Mucosa of descending colon (tissue), 3 donors: ENCODE data around the gene SLIT3. TPM values are rescaled to one million over a fixed set of nuclear protein-coding genes. Genes with fewer than 3 reads are reported as not detected.
"Not testable (repeated sequence)": the region's sequence is repeated elsewhere in the genome, so short reads cannot be mapped to it uniquely, and the experiment has no call there.

Experiments
- ATAC-seq: fragments of 200-7000 bp; cut with Tn5 transposase; one replicate; pipeline ENCODE4 v1.9.1; 2020; ENCODE audit warnings: mild to moderate bottlenecking, moderate library complexity
- DNase-seq, 3 donors: peaks; one replicate each; pipeline ENCODE4 v3.0.0-alpha.2; 2020
- H3K36me3 ChIP-seq: fragments of 200-600 bp; one replicate; pipeline ENCODE4 v1.8.0; 2021; ENCODE audit warnings: low read depth, mild to moderate bottlenecking
- H3K4me1 ChIP-seq: fragments of 200-600 bp; one replicate; pipeline ENCODE4 v1.8.0; 2021; ENCODE audit warnings: low read depth, mild to moderate bottlenecking
- H3K4me3 ChIP-seq: fragments of 200-600 bp; one replicate; pipeline ENCODE4 v1.8.0; 2021; ENCODE audit warnings: mild to moderate bottlenecking
- H3K9me3 ChIP-seq: fragments of 200-600 bp; one replicate; pipeline ENCODE4 v1.8.0; 2021; ENCODE audit warnings: mild to moderate bottlenecking
- intact Hi-C, 2 donors: fragments of 100-400 bp; cut with DNase I in 1 of 2; cut with micrococcal nuclease in 1 of 2; formaldehyde crosslinking; loops; one replicate each; pipeline versions ENCODE4 v1.11.0 to v1.11.1; 2022; cut with DNase I, micrococcal nuclease
- total RNA-seq, 3 donors: library from RNA; stranded (reverse); fragmentation: NEBNext Ultra II Directional in 2 of 3; extraction: Animal tissue kit (Norgen Biotek cat#: 25700) in 2 of 3; gene quantifications; one replicate each; pipeline versions ENCODE4 v1.2.1 to v1.2.4, GENCODE V29; 2021 to 2023
- TF ChIP-seq, protein P1 (sequence below): fragments of 200-600 bp; IDR thresholded peaks from one replicate; pipeline ENCODE4 v1.8.0; 2022; ENCODE audit warnings: antibody characterized with exemption, mild to moderate bottlenecking
- donor health status: DM: no; HTN: no; CAD: no; lungs with moderate emphysema.
- donor health status: DM: no; HTN: no; CAD: no.
- donor health status: DM: no; HTN: yes; CAD: no.

Gene SLIT3
- total RNA-seq, 3 donors from 2014 or later = 4.2 to 25.5 (median 16.1) TPM

DNA sequence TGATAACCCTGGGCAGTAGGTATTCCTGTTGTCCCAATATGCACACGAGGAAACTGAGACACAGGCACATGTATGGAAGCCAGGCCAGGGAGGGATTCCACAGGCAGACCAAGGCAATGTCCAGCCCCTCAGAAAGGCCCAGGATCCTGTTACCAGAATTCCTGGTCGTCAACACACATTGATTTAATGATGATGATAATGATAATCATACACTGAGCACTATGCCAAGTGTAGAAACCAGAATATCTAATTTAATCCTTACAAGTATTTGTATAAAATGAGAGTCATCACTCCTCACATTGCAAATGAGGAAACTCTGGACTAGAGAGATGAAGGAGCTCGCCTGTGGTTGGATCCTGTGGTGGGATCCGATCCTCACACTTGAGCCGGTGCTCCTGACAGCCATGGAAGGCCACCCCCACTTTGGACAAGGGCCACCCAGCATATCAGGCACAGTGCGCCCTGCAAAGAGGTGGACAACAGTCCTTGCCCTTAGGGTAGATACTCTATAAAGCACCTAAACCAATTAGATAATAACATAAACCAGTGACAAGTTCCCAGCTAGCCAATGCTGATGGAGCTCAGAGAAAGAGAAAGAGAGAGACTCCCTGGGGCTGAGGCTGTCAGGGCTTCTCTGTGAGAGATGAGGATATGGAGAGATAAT lies 185.3 kb downstream of the SLIT3 start:
- no peaks in the 10 kb centered on the region for H3K4me1 ChIP-seq
- no peak overlapping the region for H3K4me3 ChIP-seq
- no peak for DNase-seq
- no peak for ATAC-seq
- TF ChIP-seq, protein P1, sequence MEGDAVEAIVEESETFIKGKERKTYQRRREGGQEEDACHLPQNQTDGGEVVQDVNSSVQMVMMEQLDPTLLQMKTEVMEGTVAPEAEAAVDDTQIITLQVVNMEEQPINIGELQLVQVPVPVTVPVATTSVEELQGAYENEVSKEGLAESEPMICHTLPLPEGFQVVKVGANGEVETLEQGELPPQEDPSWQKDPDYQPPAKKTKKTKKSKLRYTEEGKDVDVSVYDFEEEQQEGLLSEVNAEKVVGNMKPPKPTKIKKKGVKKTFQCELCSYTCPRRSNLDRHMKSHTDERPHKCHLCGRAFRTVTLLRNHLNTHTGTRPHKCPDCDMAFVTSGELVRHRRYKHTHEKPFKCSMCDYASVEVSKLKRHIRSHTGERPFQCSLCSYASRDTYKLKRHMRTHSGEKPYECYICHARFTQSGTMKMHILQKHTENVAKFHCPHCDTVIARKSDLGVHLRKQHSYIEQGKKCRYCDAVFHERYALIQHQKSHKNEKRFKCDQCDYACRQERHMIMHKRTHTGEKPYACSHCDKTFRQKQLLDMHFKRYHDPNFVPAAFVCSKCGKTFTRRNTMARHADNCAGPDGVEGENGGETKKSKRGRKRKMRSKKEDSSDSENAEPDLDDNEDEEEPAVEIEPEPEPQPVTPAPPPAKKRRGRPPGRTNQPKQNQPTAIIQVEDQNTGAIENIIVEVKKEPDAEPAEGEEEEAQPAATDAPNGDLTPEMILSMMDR = no peak
- intact Hi-C loops = no loop called here
- no peaks in the 10 kb centered on the region for H3K36me3 ChIP-seq
- H3K9me3 ChIP-seq = no peaks in the 10 kb centered on the region

DNA sequence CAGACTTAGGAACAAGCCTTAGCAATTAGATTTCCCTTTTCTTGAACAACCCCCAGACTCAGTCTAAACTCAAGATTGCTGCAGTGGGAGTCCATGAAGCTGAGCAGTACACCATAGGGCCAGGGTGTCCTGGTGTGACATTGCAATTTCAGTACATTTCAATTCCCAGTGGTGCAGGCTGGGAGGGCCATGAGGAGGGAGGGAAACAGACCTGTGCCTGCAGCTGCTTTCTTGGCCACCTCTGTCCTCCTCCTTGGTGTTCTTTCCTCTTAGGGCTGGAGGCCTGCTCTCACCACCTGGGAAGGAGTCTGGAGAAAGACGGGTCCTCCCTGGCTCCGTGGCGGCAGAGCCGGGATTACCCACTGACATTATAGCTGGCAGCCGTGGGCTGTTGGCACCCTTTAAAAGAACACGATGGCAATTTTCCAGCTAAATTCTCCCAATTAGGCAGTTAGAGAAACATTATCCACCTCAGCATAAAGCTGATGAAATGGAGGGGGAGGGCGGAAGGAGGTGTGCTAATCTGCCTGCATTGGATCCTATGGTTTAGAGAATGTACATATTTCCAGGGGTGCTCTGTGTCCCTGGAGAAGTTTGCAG lies 186.4 kb downstream of the SLIT3 start:
- TF ChIP-seq, protein P1 = no peak
- no peak for DNase-seq
- Histone ChIP-seq H3K36me3 (no peaks in the 10 kb centered on the region), H3K9me3 (no peaks in the 10 kb centered on the region), H3K4me3 (no peak overlapping the region), H3K4me1 (no peaks in the 10 kb centered on the region)
- no peak for ATAC-seq
- intact Hi-C loops = no loop called here

DNA sequence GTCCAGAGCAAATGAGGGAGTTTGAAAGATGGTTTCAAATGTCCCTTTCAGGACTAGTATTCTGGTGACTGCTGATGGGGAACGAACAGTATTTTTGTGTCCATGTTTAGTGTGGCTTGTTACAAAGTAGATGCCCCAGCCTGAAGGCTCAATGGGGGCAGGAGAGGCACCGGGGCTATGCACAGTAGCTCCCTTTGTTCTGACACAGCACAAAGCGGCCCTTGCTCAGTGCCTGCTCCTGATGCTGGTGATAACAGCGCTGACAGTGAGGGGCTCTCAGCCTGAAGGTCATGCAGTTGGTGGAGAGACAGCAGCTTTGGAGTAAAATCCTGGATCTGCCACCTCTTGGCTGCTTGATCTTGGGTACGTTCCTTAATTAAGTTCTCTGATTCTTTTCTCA lies 188.9 kb downstream of the SLIT3 start:
- intact Hi-C loops = no loop called here
- H3K36me3 ChIP-seq = no peaks in the 10 kb centered on the region
- no peaks in the 10 kb centered on the region for H3K4me1 ChIP-seq
- no peak for DNase-seq
- ATAC-seq = no peak
- TF ChIP-seq, protein P1 = no peak
- no peaks in the 10 kb centered on the region for H3K9me3 ChIP-seq
- no peak overlapping the region for H3K4me3 ChIP-seq

DNA sequence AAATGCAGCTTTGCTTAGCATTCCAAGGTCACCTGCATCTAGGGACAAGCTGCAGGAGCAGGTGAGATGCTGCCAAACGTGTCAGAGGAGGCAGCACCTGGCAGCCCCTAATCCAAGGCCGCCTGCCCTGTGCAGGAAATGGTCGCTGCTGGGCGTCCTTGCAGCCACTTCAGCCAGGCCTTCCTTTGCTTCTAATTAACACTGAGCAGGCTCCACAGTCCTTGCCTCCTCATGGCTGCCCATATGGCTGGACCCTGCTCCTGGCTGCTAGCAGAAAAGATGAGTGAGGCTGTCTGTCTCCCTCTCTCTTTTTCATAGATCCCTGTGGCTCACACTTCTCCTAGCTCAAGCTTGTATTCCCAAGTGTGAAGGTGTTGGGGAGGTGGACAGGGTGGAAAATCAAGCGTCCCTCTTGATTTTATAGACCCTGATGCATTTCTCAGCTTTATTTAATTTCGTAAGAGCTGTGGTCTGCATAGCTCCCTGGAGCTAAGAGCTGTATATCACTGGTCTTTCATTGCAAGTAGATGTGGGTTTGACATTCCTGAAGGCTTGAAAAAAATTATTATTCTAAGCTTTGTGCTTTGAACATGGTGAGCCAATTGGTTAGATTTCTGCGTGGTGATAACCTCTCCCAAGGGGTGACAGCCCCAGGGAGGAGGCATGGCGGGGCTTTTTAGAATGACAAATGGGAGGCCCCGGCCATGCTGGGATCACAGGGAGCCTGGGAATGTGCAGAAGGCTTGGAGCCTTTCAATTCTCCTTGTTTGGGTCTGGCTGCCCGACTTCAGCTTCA lies 193.8 kb downstream of the SLIT3 start:
- intact Hi-C loops = no loop called here
- DNase-seq (no peak), ATAC-seq (no peak)

DNA sequence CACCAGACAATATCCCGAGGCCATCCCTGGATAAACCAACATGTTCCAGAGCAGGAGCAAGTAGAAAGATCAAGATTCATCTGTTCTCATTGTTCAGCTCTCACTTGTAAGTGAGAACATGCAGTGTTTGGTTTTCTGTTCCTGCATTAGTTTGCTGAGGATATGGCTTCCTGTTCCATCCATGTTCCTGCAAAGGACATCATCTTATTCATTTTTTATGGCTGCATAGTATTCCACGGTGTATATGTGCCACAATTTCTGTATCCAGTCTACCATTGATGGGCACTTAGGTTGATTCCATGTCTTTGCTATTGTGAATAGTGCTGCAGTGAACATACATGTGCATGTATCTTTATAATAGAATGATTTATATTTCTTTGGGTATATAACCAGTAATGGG lies 195.4 kb downstream of the SLIT3 start:
- H3K4me1 ChIP-seq, H3K36me3 ChIP-seq, intact Hi-C loops, ATAC-seq, H3K4me3 ChIP-seq, H3K9me3 ChIP-seq, DNase-seq: not testable (repeated sequence)

More for the DNA sequence above, 193.8 kb downstream of the SLIT3 start:
- Histone ChIP-seq H3K9me3 (no peaks in the 10 kb centered on the region), H3K4me3 (no peak overlapping the region), H3K4me1 (no peaks in the 10 kb centered on the region), H3K36me3 (no peaks in the 10 kb centered on the region)
- TF ChIP-seq, protein P1 = no peak

DNA sequence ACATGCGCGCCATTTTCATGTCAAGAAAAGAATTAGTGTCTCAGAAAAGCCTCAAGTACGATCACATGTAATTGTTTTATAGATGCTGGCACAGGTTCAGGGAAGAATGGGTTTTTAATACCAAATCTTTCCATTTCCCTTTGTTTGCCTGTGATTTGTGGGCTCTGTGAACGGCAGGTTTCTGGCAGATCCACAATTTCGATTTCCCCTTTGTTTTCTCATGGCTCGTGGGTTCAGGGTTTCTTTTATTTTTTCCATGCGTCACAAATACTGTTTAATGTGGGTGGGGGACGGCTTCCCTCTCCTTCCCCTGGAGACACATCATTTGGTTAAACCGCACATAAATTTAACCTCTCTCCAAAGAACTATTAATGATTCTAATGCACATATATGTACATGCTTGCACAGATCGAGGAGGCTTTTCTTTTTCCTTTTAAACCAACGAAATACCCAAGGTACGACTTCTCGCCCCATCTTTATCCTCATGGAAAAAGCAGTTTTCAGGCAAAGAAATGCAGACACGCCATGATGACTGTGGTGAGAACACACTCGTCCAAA lies 195.9 kb downstream of the SLIT3 start:
- no peaks in the 10 kb centered on the region for H3K4me1 ChIP-seq
- ATAC-seq (no peak), DNase-seq (no peak)
- H3K9me3 ChIP-seq = no peaks in the 10 kb centered on the region
- intact Hi-C loops = no loop called here
- H3K36me3 ChIP-seq = no peaks in the 10 kb centered on the region
- H3K4me3 ChIP-seq = no peak overlapping the region
- TF ChIP-seq, protein P1 = no peak
